Measurements from ENCODE around the gene TGFBR3.

Gene TGFBR3

GRCh38 chr1:91777196-91777595 lies 108.8 kb downstream of the TGFBR3 start:
- H3K9ac ChIP-seq (ENCODE audit: low read length) = no peak overlapping the region
- H3K4me1 ChIP-seq (ENCODE audit: insufficient read depth, low read length, severe bottlenecking) = no peaks in the 10 kb centered on the region
- no peaks in the 10 kb centered on the region for H3K9me3 ChIP-seq (ENCODE audit: low read length)
- H3K4me3 ChIP-seq (ENCODE audit: low read depth, low read length, poor library complexity, severe bottlenecking) = no peak overlapping the region
- H3F3A ChIP-seq (ENCODE audit: insufficient read depth, low read length) = no peaks in the 10 kb centered on the region
- H4K20me1 ChIP-seq (ENCODE audit: insufficient read depth, low read length) = no peaks in the 10 kb centered on the region
- no peaks in the 10 kb centered on the region for H3K79me2 ChIP-seq (ENCODE audit: insufficient read depth, low read length)
- TF ChIP-seq CTCF (IDR thresholded peaks at IDR 0.05; ENCODE audit: low read length) = no peak
- TF ChIP-seq EZH2 (IDR thresholded peaks at IDR 0.05; ENCODE audit: borderline replicate concordance, low read length) = no peak
- H3K4me2 ChIP-seq (ENCODE audit: low read length) = no peak overlapping the region
- H3K9me2 ChIP-seq (ENCODE audit: low read depth, low read length) = no peaks in the 10 kb centered on the region
- no peak overlapping the region for H2AFZ ChIP-seq (ENCODE audit: low read length)
- no peak overlapping the region for H3K27ac ChIP-seq (ENCODE audit: low read depth, low read length, poor library complexity, severe bottlenecking)
- H3K27me3 ChIP-seq (ENCODE audit: insufficient read depth, low read length) = no peaks in the 10 kb centered on the region
- no peaks in the 10 kb centered on the region for H3K36me3 ChIP-seq (ENCODE audit: insufficient read depth, low read length)

GRCh38 chr1:91776068-91776794 lies 109.7 kb downstream of the TGFBR3 start:
- Histone ChIP-seq H3K79me2 (ENCODE audit: insufficient read depth, low read length) (no peaks in the 10 kb centered on the region), H3K4me1 (ENCODE audit: insufficient read depth, low read length, severe bottlenecking) (no peaks in the 10 kb centered on the region), H2AFZ (ENCODE audit: low read length) (no peak overlapping the region), H3K9me3 (ENCODE audit: low read length) (no peaks in the 10 kb centered on the region), H4K20me1 (ENCODE audit: insufficient read depth, low read length) (no peaks in the 10 kb centered on the region), H3K36me3 (ENCODE audit: insufficient read depth, low read length) (no peaks in the 10 kb centered on the region), H3K9me2 (ENCODE audit: low read depth, low read length) (no peaks in the 10 kb centered on the region), H3K27me3 (ENCODE audit: insufficient read depth, low read length) (no peaks in the 10 kb centered on the region), H3K27ac (ENCODE audit: low read depth, low read length, poor library complexity, severe bottlenecking) (no peak overlapping the region), H3K4me3 (ENCODE audit: low read depth, low read length, poor library complexity, severe bottlenecking) (no peak overlapping the region), H3K9ac (ENCODE audit: low read length) (no peak overlapping the region), H3F3A (ENCODE audit: insufficient read depth, low read length) (no peaks in the 10 kb centered on the region), H3K4me2 (ENCODE audit: low read length) (no peak overlapping the region)
- no peak for TF ChIP-seq EZH2 (IDR thresholded peaks at IDR 0.05; ENCODE audit: borderline replicate concordance, low read length)
- no peak for TF ChIP-seq CTCF (IDR thresholded peaks at IDR 0.05; ENCODE audit: low read length)

- TF ChIP-seq CTCF (IDR thresholded peaks at IDR 0.05; ENCODE audit: low read length) = no peak
- TF ChIP-seq EZH2 (IDR thresholded peaks at IDR 0.05; ENCODE audit: borderline replicate concordance, low read length) = no peak
- H3K36me3 ChIP-seq (ENCODE audit: insufficient read depth, low read length) = no peaks in the 10 kb centered on the region
- H3K79me2 ChIP-seq (ENCODE audit: insufficient read depth, low read length) = no peaks in the 10 kb centered on the region
These were observed 110.7 kb downstream of the TGFBR3 start for GRCh38 chr1:91775227-91775626.

More at GRCh38 chr1:91775227-91775626, 110.7 kb downstream of the TGFBR3 start:
- Histone ChIP-seq H3F3A (ENCODE audit: insufficient read depth, low read length) (no peaks in the 10 kb centered on the region), H4K20me1 (ENCODE audit: insufficient read depth, low read length) (no peaks in the 10 kb centered on the region), H3K4me3 (ENCODE audit: low read depth, low read length, poor library complexity, severe bottlenecking) (no peak overlapping the region), H3K9me2 (ENCODE audit: low read depth, low read length) (no peaks in the 10 kb centered on the region), H3K9ac (ENCODE audit: low read length) (no peak overlapping the region), H3K27ac (ENCODE audit: low read depth, low read length, poor library complexity, severe bottlenecking) (no peak overlapping the region), H2AFZ (ENCODE audit: low read length) (no peak overlapping the region), H3K9me3 (ENCODE audit: low read length) (no peaks in the 10 kb centered on the region), H3K4me2 (ENCODE audit: low read length) (no peak overlapping the region), H3K27me3 (ENCODE audit: insufficient read depth, low read length) (no peaks in the 10 kb centered on the region), H3K4me1 (ENCODE audit: insufficient read depth, low read length, severe bottlenecking) (no peaks in the 10 kb centered on the region)
